Measurements from ENCODE around the gene MRPL46.
"Not testable (repeated sequence)": the region's sequence is repeated elsewhere in the genome, so short reads cannot be mapped to it uniquely, and the experiment has no call there.

The MRPL46 gene

GRCh38 chr15:88477904-88478303 lies 10.7 kb upstream of the MRPL46 start:
- no peak for DNase-seq

GRCh38 chr15:88477126-88477525 lies 9.9 kb upstream of the MRPL46 start:
- no peak for DNase-seq

GRCh38 chr15:88476635-88477060 lies 9.5 kb upstream of the MRPL46 start:
- no peak for DNase-seq

- not testable (repeated sequence) for DNase-seq
Measured at GRCh38 chr15:88473661-88474293, 6.6 kb upstream of the MRPL46 start.

- no peak for DNase-seq
Measured at GRCh38 chr15:88472225-88472624, 5.0 kb upstream of the MRPL46 start.

GRCh38 chr15:88470625-88471372 lies 3.6 kb upstream of the MRPL46 start:
- no peak for DNase-seq

- no peak for DNase-seq
Measured at GRCh38 chr15:88469321-88469720, 2.1 kb upstream of the MRPL46 start.

GRCh38 chr15:88468721-88469120 lies 1.5 kb upstream of the MRPL46 start:
- not testable (repeated sequence) for DNase-seq

GRCh38 chr15:88467935-88468528 lies 844 bp upstream of the MRPL46 start:
- DNase-seq: no peak

GRCh38 chr15:88465633-88466224 lies 1.5 kb downstream of the MRPL46 start:
- peak in 1 of 2 donors; percentile 8 for DNase-seq

GRCh38 chr15:88463870-88464532 lies 3.2 kb downstream of the MRPL46 start:
- DNase-seq: no peak

GRCh38 chr15:88456733-88457132 lies 10.5 kb downstream of the MRPL46 start:
- no peak for DNase-seq

GRCh38 chr15:88454867-88455810 lies 12.0 kb downstream of the MRPL46 start:
- DNase-seq: peak; percentile 18 to 40

GRCh38 chr15:88454236-88454635 lies 13.0 kb downstream of the MRPL46 start:
- no peak for DNase-seq

GRCh38 chr15:88453651-88454050 lies 13.5 kb downstream of the MRPL46 start:
- DNase-seq: no peak

GRCh38 chr15:88450125-88450798 lies 16.9 kb downstream of the MRPL46 start:
- DNase-seq: peak; percentile 82 to 86

- DNase-seq: no peak
Measured at GRCh38 chr15:88449581-88449980, 17.6 kb downstream of the MRPL46 start.

- DNase-seq: no peak
Measured at GRCh38 chr15:88448991-88449461, 18.2 kb downstream of the MRPL46 start.

- DNase-seq: no peak
Measured at GRCh38 chr15:88447741-88448140, 19.4 kb downstream of the MRPL46 start.

GRCh38 chr15:88447206-88447605 lies 20.0 kb downstream of the MRPL46 start:
- DNase-seq: no peak

GRCh38 chr15:88441076-88441730 lies 26.0 kb downstream of the MRPL46 start:
- no peak for DNase-seq
